ENCODE results near the gene CCDC57. TPM values are rescaled to one million over a fixed set of nuclear protein-coding genes. Genes with fewer than 3 reads are reported as not detected.
A peak's percentile ranks its signal among the peaks of the same experiment; 100 is the strongest.

Gene CCDC57
- total RNA-seq, 1 donor: 21.0 TPM

DNA sequence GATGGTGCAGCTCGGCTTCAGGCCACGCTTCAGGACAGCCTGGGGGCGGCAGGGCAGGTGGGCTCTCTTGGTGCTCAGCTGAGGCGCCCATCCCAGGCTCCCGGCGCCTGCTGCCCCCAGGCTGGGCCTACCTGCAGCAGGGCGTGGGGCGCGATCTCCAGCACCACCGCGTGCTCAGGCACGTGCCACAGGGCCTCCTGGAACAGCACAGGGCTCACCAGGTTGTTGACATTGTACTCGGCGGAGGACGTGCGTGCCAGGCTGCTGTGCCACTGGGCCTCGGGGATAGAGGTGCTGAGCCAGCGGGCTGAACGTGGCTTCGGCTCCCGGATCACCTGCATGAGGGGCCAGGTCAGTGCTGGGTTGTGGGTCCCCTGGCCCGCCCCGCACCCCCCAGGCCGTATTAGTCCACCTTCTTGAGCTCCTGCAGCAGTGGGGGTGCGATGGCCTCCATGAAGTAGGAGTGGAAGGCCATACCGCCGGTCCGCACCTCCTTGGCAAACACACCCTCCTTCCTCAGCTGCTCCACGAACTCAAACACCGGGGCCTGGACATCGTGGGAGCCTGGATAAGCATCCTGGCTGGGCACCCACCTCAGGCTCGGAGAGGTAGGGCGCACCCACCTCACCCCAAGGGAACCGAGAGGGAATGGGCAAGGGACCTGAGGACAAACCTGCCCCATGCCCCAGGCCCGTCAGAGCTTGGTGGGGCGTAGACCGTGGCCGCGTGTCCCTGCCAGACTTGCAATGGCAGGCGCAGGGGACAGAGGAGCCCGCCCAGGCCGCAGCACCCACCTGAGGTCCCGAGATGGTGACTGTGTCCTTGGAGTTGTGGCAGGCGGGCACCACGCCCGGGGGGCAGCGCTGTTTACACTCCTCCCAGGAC lies 123.6 kb downstream of the CCDC57 start:
- Histone ChIP-seq H4K20me1 (ENCODE audit: insufficient read depth, low read length) (peaks cover 4% of the 10 kb centered on the region), H3K4me2 (ENCODE audit: insufficient read depth, low read length) (no peak overlapping the region), H3K9me3 (ENCODE audit: low read depth, low read length) (no peaks in the 10 kb centered on the region), H3K27me3 (ENCODE audit: insufficient read depth, low read length) (no peaks in the 10 kb centered on the region), H2AFZ (ENCODE audit: low read length) (no peak overlapping the region), H3K4me1 (ENCODE audit: insufficient read depth, low read length) (no peaks in the 10 kb centered on the region), H3K79me2 (ENCODE audit: insufficient read depth, low read length) (peaks cover 9% of the 10 kb centered on the region), H3K27ac (ENCODE audit: low read depth, low read length) (no peak overlapping the region), H3K4me3 (ENCODE audit: insufficient read depth, low read length) (no peak overlapping the region), H3K36me3 (ENCODE audit: insufficient read depth, low read length) (peaks cover 54% of the 10 kb centered on the region)
- TF ChIP-seq, protein P1, sequence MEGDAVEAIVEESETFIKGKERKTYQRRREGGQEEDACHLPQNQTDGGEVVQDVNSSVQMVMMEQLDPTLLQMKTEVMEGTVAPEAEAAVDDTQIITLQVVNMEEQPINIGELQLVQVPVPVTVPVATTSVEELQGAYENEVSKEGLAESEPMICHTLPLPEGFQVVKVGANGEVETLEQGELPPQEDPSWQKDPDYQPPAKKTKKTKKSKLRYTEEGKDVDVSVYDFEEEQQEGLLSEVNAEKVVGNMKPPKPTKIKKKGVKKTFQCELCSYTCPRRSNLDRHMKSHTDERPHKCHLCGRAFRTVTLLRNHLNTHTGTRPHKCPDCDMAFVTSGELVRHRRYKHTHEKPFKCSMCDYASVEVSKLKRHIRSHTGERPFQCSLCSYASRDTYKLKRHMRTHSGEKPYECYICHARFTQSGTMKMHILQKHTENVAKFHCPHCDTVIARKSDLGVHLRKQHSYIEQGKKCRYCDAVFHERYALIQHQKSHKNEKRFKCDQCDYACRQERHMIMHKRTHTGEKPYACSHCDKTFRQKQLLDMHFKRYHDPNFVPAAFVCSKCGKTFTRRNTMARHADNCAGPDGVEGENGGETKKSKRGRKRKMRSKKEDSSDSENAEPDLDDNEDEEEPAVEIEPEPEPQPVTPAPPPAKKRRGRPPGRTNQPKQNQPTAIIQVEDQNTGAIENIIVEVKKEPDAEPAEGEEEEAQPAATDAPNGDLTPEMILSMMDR (IDR thresholded peaks at IDR 0.05; ENCODE audit: extremely low read depth, low read depth, low read length): no peak
- peak; percentile 89 for DNase-seq (ENCODE audit: insufficient read length, low spot score, missing footprints)

DNA sequence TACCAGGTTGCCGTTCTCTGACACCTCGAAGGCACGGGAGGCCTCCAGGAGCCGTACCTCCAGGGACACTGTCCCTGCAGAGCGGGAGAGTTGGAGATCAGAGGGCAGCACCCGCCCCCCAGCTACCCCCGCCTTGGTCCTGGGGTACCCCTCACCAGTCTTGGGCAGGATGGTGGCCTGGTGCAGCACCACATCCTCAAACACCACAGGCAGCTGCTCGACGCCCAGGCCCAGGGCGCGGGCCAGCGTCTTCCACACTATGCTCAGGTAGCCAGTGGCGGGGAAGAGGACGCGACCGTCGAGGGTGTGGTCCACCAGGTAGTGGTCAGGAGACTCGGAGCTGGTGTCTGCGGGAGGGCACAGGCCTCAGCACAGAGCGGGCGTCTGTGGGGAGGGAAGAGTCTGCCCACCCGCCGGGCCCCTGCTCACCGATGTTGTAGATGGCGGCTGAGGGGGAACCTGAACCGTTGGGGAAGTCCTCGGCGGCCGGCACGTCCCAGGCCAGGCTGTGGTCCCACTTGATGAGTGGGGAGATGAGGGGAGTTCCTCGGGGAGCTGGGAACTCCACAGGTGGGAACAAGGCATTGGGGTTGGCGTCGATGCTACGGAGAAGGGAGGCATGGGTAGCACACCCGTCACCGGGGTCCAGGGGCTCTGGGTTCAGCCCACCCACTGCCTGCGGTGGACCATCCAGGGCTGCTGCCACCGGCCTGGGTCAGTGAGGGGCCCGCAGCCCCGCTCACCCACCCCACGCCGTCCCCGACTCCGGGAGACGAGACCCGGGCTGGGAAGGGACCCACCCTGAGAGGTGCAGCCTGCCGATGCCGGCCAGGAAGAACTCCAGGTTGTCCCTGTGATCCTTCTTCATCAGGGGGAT lies 124.4 kb downstream of the CCDC57 start:
- no peaks in the 10 kb centered on the region for H3K4me1 ChIP-seq (ENCODE audit: insufficient read depth, low read length)
- peaks cover 1% of the 10 kb centered on the region for H4K20me1 ChIP-seq (ENCODE audit: insufficient read depth, low read length)
- TF ChIP-seq, protein P1 (IDR thresholded peaks at IDR 0.05; ENCODE audit: extremely low read depth, low read depth, low read length): no peak
- H3K4me2 ChIP-seq (ENCODE audit: insufficient read depth, low read length): no peak overlapping the region
- no peaks in the 10 kb centered on the region for H3K27me3 ChIP-seq (ENCODE audit: insufficient read depth, low read length)
- H3K36me3 ChIP-seq (ENCODE audit: insufficient read depth, low read length): peaks cover 50% of the 10 kb centered on the region
- H3K79me2 ChIP-seq (ENCODE audit: insufficient read depth, low read length): peaks cover 2% of the 10 kb centered on the region
- H3K27ac ChIP-seq (ENCODE audit: low read depth, low read length): no peak overlapping the region
- no peaks in the 10 kb centered on the region for H3K9me3 ChIP-seq (ENCODE audit: low read depth, low read length)
- DNase-seq (ENCODE audit: insufficient read length, low spot score, missing footprints): peak; percentile 90
- no peak overlapping the region for H3K4me3 ChIP-seq (ENCODE audit: insufficient read depth, low read length)
- H2AFZ ChIP-seq (ENCODE audit: low read length): no peak overlapping the region

DNA sequence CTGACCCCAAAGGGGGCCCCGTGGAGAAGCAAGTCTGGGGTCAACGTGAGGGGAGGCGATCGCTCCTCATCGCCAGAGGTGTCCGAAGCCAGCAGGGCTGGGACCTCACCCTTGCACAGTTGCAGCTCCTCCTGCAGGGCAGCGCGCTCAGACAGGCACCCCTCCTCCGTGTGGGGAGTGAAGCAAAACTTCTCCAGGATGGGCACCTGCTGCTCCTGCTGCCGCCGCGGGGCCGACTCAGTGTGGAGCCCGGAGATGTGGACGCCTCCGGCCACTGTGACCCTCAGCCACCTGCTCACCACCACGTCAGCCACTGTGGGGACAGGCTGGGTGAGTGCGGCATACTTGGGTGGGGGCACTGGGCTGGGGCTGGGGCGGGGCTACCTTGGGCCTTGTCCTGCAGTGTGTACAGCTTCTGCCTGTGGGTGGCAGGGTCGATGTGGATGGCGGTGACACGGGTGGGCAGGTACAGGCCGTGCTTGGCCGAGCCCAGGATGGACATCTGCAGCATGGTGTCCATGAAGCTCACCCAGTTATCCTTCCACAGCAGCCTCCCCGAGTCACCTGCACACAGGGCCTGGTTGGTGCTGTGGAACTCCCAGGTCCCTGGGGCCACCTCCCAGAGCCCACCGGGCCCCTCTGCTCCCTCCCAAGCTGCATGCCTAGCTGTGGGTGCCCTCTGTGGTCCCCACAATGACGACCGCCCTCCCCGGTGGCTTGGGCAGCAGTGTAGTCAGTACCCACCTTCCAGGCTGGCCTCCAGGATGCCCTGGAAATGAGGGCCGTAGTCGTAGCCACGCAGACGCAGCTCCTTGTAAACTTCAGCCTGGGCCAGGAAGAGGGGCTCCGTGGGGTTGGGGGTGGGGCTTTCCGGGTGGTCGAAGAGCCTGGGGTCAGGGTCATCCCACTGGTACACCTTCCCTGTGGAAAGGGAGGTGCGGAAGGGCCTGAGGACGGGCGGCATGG lies 125.4 kb downstream of the CCDC57 start:
- H3K36me3 ChIP-seq (ENCODE audit: insufficient read depth, low read length): peaks cover 55% of the 10 kb centered on the region
- TF ChIP-seq, protein P1 (IDR thresholded peaks at IDR 0.05; ENCODE audit: extremely low read depth, low read depth, low read length): no peak

More for the DNA sequence above, 125.4 kb downstream of the CCDC57 start:
- Histone ChIP-seq H3K79me2 (ENCODE audit: insufficient read depth, low read length) (no peaks in the 10 kb centered on the region), H3K4me2 (ENCODE audit: insufficient read depth, low read length) (no peak overlapping the region), H3K4me1 (ENCODE audit: insufficient read depth, low read length) (no peaks in the 10 kb centered on the region), H3K27me3 (ENCODE audit: insufficient read depth, low read length) (no peaks in the 10 kb centered on the region), H3K9me3 (ENCODE audit: low read depth, low read length) (no peaks in the 10 kb centered on the region), H2AFZ (ENCODE audit: low read length) (no peak overlapping the region), H3K4me3 (ENCODE audit: insufficient read depth, low read length) (no peak overlapping the region), H3K27ac (ENCODE audit: low read depth, low read length) (no peak overlapping the region), H4K20me1 (ENCODE audit: insufficient read depth, low read length) (no peaks in the 10 kb centered on the region)
- DNase-seq (ENCODE audit: insufficient read length, low spot score, missing footprints): peak; percentile 92

All from osteoblast (primary cell).